NOMO-1 treated with DMSO at 0.1 percent for 48 hours (cell line): ENCODE measurements around the gene TMEM116.
"Not testable (repeated sequence)": the region's sequence is repeated elsewhere in the genome, so short reads cannot be mapped to it uniquely, and the experiment has no call there.

Experiments used
- DNase-seq: peaks from one replicate; lab custom pipeline; 2025; ENCODE audit not compliant: unreplicated experiment; lab: John Stamatoyannopoulos, UW

The TMEM116 gene

DNA sequence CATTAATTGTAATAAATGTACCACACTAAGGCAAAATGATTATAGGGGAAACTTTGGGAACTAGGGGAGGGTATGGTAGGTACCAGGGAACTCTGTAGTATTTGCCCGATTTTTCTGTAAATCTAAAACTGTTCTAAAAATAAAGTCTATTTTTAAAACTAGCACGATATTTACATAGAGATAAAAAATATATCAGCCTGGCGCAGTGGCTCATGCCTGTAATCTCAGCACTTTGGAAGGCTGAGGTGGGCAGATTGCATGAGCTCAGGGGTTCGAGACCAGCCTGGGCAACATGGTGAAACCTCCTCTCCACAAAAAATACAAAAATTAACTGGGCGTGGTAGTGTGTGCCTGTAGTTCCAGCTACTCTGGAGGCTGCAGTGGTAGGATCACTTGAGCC, 32.4 kb downstream of the TMEM116 start:
- no peak for DNase-seq

DNA sequence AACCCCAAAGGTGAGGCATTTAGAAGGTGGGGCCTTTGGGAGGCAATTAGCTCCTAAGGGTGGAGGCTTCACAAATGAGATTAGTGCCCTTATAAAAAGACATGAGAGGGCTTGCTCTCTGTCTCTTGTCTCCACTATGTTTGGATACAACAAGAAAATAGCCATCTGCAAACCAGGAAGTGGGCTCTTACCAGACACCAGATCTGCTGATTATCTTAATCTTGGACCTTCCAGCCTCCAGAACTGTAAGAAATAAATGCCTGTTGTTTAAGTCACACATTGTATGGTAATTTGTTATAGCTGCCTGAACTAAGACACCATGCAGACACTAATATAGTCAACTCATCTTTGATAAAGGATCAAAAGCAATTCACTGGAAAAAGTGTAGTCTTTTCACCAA, 34.4 kb downstream of the TMEM116 start:
- DNase-seq, result no peak

DNA sequence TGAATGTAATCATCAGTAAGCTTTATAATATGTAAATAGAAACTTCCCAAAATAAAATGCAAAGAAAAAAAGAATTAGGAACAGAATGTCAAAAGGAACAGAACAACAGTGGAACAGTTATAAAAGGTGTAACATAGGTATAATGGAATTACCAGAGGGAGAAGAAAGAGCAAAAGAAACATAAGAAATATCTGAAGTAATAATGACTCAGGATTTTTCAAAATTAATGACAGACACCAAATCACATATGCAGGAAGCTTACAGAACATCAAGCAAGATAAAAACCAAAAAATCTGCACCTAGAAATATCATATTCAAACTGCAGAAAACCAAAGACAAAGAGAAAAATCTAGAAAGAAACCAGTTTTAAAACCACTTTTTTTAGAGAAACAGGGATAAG, 36.1 kb downstream of the TMEM116 start:
- DNase-seq, result no peak

DNA sequence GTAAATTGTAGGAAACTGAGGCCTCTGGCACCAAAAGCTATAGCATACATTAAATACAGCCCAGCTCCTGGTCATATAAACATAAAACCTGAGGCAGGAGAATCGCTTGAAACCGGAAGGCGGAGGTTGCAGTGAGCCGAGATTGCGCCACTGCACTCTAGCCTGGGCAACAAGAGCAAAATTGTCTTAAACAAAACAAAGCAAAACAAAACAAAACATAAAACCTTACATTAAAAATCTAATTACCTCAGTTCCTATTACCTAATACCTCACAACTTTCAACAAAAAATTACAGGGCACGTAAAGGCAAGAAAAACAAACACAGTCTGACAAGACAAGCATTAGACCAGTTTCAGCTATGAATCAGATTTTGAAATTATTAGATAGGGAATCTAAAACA, 36.7 kb downstream of the TMEM116 start:
- DNase-seq, result peak; percentile 36

DNA sequence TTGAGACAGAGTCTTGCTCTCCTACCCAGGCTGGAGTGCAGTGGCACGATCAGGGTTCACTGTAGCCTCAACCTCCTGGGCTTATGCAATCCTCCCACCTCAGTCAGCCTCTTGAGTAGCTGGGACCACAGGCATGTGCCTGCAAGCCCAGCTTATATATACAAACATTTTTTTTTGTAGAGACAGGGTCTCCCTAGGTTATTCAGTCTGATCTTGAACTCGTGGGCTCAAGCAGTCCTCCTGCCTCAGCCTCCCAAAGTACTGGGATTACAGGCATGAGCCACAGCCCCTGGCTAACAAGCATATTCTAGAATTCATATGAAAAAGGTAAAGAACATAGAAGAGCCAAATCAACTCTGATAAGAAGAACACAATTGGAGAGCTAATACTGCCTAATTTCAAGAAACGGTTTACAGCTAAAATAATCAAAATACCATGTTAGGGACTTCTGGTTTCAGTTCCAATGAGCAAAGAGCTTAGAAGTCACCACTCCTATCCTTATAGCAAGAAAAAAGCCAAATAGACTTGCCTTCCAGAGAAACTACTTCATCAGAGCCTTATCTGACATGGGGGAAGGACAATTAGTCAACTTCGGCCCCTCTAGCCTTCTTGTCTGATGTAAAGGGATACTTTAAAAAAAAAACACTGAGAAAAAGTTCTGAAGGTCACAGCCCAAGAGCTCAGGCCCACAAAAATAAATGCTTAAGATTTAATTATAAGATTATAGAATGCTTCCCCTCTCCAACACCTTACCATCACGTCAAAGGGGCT, 37.6 kb downstream of the TMEM116 start:
- DNase-seq, result peak; percentile 40

DNA sequence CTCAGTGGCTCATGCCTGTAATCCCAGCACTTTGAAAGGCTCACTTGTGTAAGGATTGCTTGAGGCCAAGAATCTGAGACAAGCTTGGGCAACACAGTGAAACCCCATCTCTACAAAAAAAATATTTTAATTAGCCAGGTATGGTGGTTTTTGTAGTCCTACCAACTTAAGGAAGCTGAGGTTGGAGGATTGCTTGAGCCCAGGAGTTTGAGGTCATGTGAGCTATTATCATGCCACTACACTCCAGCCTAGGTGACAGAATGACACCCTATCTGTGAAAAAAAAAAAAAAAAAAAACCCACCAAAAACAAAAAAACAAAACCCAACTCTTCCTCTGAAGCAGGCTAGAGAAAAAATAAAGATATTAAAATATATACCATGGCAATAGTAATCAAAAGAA, 41.2 kb downstream of the TMEM116 start:
- DNase-seq, result no peak

DNA sequence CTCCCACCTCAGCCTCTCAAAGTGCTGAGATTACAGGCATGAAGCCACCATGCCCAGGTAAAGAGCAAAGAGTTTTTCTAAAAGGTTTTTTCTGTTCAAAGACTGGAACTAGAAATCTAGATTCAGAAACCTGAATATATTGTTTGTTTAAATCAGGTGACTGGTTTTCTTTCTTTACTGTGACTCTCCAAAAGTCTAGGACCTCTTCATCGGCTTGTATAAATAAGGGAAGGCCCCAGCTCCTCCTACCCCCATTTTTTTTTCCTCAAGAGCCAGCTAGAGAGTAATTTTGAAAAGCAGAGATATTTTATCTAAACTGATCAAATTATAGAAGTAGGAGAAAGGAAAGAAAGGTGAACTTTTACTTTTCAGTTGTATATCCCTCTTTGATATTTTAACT, 48.0 kb downstream of the TMEM116 start:
- no peak for DNase-seq

DNA sequence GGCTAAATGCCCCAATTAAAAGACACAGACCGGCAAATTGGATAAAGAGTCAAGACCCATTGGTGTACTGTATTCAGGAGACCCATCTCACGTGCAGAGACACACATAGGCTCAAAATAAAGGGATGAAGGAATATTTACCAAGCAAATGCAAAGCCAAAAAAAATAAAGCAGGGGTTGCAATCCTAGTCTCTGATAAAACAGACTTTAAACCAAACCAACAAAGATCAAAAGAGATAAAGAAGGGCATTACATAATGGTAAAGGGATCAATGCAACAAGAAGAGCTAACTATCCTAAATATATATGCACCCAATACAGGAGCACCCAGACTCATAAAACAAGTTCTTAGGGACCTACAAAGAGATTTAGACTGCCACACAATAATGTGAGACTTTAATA, 53.4 kb downstream of the TMEM116 start:
- DNase-seq, result not testable (repeated sequence)

DNA sequence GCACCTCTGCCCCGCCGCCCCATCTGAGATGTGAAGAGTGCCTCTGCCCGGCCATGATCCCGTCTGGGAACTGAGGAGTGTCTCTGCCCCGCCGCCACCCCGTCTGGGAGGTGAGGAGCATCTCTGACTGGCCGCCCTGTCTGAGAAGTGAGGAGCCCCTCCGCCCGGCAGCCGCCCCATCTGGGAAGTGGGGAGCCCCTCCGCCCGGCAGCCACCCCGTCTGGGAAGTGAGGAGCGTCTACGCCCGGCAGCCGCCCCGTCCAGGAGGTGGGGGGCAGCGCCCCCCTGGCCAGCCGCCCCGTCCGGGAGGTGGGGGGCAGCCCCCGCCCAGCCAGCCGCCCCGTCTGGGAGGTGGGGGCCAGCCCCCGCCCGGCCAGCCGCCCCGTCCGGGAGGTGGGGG, 55.7 kb downstream of the TMEM116 start:
- not testable (repeated sequence) for DNase-seq

DNA sequence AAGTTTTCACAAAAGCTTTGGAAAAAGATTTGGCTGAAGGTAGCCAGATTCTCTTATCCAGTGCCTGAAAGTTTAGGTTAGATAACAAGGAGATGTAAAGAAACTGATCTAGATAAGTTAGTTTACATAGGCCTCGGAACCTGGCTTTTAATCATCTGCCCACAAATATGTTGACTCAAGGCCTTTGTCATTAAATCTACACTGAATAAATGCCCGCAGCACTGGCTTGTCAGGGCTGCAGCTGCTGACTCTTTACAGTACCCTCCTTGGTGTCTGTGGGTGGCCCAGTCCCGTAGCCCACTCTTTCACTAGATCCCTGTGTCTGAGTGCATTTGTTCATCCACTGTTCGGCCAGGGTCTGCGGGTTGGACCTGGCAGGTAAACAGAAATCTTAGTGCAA, 58.0 kb downstream of the TMEM116 start:
- DNase-seq, result no peak

DNA sequence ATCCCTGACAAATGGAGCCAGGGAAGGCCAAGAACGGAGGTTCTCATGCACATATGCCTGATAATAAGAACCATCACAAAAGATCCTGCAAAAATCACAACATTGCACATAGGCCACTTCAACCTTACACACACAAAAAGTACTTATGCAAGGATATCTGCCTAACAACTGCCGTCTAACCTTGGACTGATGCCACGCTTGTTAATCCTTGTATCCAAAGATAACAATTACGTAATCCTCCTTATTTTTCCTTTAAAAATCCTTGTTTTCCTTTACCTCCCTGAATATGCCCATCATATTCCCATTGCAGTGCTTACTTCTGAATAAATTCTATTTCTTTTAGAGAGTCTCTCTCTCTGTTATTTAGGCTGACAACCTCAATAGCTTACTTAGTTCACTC, 59.5 kb downstream of the TMEM116 start:
- DNase-seq, result no peak

DNA sequence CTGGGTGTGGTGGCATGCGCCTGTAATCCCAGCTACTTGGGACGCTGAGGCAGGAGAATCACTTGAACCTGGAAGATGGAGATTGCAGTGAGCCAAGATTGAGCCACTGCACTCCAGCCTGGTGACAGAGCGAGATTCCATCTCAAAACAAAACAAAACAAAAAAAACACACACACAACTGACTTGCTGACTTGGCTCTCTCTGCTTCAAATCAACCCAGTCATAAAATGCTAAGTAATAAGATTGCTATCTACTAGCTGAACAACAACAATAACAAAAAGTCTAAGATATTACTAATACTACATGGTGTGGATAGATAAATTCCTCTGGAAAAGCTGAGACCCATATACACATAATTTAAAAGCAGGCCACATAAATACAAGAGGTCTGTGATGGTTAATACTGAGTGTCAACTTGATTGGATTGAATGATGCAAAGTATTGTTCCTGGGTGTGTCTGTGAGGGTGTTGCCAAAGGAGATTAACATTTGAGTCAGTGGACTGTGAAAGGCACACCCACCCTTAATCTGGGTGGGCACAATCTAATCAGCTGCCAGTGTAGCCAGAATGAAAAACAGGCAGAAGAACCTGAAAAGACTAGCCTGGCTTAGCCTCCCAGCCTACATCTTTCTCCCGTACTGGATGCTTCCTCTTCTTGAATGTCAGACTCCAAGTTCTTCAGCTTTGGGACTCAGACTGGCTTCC, 60.7 kb downstream of the TMEM116 start:
- DNase-seq, result not testable (repeated sequence)

DNA sequence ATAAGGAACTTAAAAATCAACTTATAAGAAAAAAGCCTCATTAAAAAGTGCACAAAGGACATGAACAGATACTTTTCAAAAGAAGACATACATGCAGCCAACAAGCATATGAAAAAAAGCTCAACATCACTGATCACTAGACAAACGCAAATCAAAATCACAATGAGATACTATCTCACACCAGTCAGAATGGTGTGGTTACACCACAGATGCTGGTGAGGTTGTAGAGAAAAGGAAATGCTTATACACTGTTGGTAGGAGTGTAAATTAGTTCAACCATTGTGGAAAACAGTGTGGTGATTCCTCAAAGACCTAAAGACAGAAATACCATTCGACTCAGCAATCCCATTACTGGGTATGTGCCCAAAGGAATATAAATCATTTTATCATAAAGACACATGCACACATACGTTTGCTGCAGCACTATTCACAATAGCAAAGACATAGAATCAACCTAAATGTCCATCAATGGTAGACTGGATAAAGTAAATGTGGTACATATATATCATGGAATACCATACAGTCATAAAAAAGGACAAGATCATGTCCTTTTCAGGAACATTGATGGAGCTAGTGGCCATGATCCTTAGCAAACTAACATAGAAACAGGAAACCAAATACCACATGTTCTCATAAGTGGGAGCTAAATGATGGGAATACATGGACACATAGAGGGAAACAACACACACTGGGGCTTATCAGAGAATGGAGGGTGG, 61.8 kb downstream of the TMEM116 start:
- not testable (repeated sequence) for DNase-seq

DNA sequence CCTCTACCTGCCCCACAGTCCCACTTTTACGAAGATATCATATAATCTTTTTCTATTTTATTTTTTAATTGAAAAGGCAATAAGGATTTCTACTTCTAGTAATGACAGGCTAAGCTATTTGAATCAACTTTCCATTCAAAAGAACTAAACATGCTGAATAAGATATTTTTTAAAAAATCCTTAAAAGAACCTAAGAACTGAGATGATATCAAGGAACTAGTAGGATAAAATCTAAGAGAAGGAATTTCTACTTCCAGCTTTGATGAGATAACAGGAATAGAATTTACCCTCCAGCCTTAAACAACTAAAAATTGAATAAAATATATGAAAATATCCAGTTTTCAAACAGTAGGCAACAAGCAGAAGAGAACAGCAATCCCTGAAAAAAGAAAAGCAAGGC, 69.0 kb downstream of the TMEM116 start:
- DNase-seq, result no peak

DNA sequence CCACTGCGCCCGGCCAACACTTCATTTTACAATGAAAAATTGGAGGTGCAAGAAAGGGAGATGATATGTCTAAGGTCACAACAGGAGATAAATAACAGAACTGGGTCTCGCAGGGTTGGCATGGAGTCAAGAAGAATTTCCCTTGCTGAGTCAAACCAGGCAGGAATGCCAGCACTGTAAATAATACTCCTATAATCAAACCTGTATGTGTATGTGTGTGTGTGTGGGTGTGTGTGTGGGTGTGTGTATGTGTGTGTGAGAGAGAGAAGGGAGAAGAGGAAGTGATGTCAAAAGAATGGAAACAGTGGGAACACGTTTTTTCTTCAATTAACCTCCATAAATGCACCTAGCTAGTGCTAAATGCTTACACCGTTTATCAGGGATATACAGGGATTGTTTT, 70.4 kb downstream of the TMEM116 start:
- no peak for DNase-seq

DNA sequence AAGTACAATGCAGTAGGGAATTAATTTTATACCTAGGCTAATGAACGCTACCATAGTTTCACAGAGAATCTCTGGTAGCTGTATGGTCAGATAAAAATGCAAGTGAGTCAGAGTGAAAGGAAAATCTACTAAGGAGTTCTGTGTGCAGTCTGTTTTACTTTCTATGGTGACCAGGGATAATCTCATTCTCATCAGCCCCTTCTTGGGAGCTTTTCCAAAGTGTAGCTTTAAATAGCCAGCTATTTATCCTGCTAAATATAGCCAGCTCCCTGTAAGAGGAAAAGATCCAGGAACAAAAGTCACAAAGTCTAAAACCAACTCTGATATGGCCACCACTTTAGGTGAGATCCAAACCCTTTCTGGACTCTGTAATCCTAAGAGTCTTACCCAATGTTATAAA, 75.5 kb downstream of the TMEM116 start:
- DNase-seq, result no peak

DNA sequence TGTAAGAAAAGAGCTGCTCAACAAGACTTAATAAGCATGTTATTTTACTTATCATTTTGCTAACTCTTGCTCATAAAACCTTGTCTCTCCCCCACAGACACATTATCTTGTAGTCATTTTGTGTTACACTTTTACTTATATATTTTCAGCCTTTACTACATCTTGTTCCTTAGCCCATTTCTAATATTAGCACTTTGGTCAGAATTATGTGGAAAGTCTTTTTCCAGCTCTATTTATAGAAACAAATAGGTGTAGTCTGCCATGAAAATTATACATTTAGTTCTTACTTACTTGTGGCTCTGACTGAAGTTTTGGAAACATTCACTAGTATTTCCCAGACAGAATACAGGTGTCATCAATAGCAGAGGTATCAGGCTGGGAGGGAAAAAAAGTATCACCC, 76.1 kb downstream of the TMEM116 start:
- DNase-seq, result no peak

DNA sequence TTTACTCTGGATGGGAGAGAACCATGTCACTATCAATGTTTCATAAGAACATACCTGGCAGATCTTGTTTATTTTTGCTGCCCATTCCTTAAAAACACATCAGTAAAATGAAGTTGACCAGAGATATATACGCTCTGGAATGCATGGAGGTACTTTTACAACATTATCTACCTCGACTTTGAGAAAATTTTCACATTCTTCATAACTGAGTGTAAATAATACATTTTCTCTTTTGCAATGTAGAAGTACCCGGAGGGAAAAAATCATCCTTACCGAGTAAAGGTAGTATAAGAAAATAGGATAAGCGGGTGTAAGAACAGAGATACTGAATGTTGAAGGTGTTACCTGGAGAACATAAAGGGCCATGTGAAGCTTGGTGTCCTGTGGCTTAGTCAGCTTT, 80.7 kb downstream of the TMEM116 start:
- no peak for DNase-seq

DNA sequence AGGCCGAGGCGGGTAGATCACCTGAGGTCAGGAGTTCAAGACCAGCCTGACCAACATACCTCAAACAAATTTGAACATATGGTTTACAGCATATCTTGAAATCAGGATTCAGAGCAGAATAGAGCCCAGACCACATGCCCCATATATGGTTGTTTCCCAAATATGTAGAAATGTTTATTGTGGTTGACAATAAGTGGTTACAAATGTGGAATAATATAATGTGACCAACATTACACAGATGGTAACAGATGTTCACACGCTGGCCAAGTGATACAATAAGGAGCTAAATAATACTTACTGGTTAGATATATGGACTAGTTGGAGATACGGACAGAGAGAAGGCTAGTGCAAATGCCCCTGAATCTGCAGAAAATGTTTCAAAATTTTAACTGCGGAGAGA, 85.6 kb downstream of the TMEM116 start:
- DNase-seq, result no peak

DNA sequence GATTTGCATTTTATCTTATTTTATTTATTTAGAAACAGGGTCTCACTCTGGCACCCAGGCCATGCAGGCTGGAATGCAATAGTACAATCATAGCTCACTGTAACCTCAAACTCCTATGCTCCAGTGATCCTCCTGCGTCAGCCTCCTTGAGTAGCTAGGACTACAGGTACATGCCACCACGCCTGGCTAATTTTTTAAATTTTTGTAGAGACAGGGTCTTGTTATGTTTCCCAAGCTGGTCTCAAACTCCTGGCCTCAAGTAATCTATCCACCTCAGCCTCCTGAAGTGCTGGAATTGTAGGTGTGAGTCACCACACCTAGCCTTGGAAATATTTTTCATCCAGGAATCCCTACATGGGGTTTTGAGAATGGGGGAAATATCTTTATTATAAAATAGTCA, 86.3 kb downstream of the TMEM116 start:
- DNase-seq, result no peak

DNA sequence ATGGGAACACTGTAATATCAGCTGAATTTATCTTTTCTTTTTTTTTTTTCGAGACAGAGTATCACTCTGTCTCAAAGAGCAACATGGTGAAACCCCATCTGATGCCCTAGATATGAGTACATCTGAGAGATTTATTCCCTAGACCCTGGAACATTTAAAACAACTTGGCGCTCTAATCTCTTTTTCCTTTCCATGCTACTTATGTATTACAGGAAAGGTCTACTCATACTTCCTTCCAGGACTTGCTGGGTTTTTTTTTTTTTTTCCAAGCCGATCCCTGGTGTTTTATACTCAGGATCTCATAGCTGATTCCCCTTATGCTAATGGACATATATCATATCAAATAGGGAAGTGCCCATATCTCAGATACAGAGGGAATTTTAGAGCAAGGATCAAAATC, 87.8 kb downstream of the TMEM116 start:
- DNase-seq, result no peak

DNA sequence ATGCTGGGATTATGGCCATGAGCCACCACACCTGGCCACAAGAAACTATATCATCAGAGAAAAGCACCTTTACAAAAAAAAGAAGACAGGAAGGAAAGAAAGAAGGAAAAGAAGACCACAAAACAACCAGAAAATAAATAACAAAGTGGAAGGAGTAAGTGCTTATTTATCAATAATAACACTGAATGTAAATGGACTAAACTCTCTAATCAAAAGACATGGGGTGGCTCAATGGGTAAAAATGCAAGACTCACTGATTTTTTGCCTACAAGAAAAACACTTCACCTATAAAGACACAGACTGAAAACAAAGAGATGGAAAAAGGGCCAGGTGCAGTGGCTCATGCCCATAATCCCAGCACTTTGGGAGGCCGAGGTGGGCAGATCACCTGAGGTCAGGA, 105.2 kb downstream of the TMEM116 start:
- no peak for DNase-seq
